WTC11 (cell line): ENCODE measurements around the gene LTV1. TPM values are rescaled to one million over a fixed set of nuclear protein-coding genes. Genes with fewer than 3 reads are reported as not detected.

Experiments used
- ATAC-seq: fragments of 200-7000 bp; cut with Tn5 transposase; 2 replicates; pipeline ENCODE4 v1.10.0; 2021; ENCODE audit warnings: mild to moderate bottlenecking, moderate library complexity
- CTCF ChIA-PET: fragments of 300-600 bp; sonication (Branson Sonifier 250); formaldehyde crosslinking; loops from one replicate; lab custom pipeline; 2021; ENCODE audit warnings: antibody characterized with exemption; lab: Charles Lee
- POLR2A ChIA-PET: fragments of 350-600 bp; sonication (Branson Sonifier 250); formaldehyde crosslinking; loops from one replicate; lab custom pipeline; 2021; ENCODE audit warnings: antibody characterized with exemption; lab: Charles Lee
- DNase-seq: peaks from one replicate; pipeline ENCODE4 v3.0.0; 2021; ENCODE audit warnings: low spot score
- H3K27ac Mint-ChIP-seq: 2 replicates; pipeline ENCODE4 v1.8.0; 2021; ENCODE audit warnings: mixed read lengths
- H3K27me3 Mint-ChIP-seq: 2 replicates; pipeline ENCODE4 v1.8.0; 2021; ENCODE audit warnings: low read depth, mild to moderate bottlenecking, moderate library complexity, mixed read lengths
- H3K36me3 Mint-ChIP-seq: 2 replicates; pipeline ENCODE4 v1.8.0; 2021; ENCODE audit warnings: mixed read lengths
- H3K4me1 Mint-ChIP-seq: 2 replicates; pipeline ENCODE4 v1.8.0; 2022; ENCODE audit warnings: mixed read lengths
- H3K4me3 Mint-ChIP-seq: 2 replicates; pipeline ENCODE4 v1.8.0; 2021; ENCODE audit warnings: mild to moderate bottlenecking, moderate library complexity, mixed read lengths
- H3K9me3 Mint-ChIP-seq: 2 replicates; pipeline ENCODE4 v1.8.0; 2021; ENCODE audit warnings: mixed read lengths
- ATF1 ChIP-seq: sonication (generic); formaldehyde crosslinking; IDR thresholded peaks from 2 replicates; pipeline ENCODE4 v1.8.1; 2023; ENCODE audit warnings: mild to moderate bottlenecking, moderate library complexity, missing genetic modification reagents
- ATF2 ChIP-seq: sonication (generic); formaldehyde crosslinking; IDR thresholded peaks from 2 replicates; pipeline ENCODE4 v1.8.1; 2022; ENCODE audit warnings: low read depth, missing genetic modification reagents, borderline replicate concordance
- CREB1 ChIP-seq: sonication (generic); formaldehyde crosslinking; IDR thresholded peaks from 2 replicates; pipeline ENCODE4 v1.8.0; 2023; ENCODE audit warnings: mild to moderate bottlenecking, missing genetic modification reagents
- CREM ChIP-seq: sonication (generic); formaldehyde crosslinking; IDR thresholded peaks from 2 replicates; pipeline ENCODE4 v1.8.1; 2022; ENCODE audit warnings: mild to moderate bottlenecking, missing genetic modification reagents, moderate library complexity
- E2F1 ChIP-seq: sonication (generic); formaldehyde crosslinking; IDR thresholded peaks from 2 replicates; pipeline ENCODE4 v1.8.0; 2022; ENCODE audit warnings: mild to moderate bottlenecking, missing genetic modification reagents
- EMX1 ChIP-seq: fragments of 250-450 bp; sonication (Bioruptor Pico); IDR thresholded peaks from 2 replicates; pipeline ENCODE4 v1.8.0; 2021; ENCODE audit warnings: mild to moderate bottlenecking
- FOXJ3 ChIP-seq: sonication (generic); formaldehyde crosslinking; IDR thresholded peaks from 2 replicates; pipeline ENCODE4 v1.9.0; 2021; ENCODE audit warnings: missing genetic modification reagents, mild to moderate bottlenecking, borderline replicate concordance
- FOXP4 ChIP-seq: sonication (generic); formaldehyde crosslinking; IDR thresholded peaks from 2 replicates; pipeline ENCODE4 v1.8.0; 2022; ENCODE audit warnings: mild to moderate bottlenecking, missing genetic modification reagents
- IRF2 ChIP-seq: sonication (generic); formaldehyde crosslinking; IDR thresholded peaks from 2 replicates; pipeline ENCODE4 v1.8.0; 2022; ENCODE audit warnings: low read depth, missing genetic modification reagents, borderline replicate concordance
- MYBL2 ChIP-seq: sonication (generic); formaldehyde crosslinking; IDR thresholded peaks from 2 replicates; pipeline ENCODE4 v1.8.1; 2023; ENCODE audit warnings: mild to moderate bottlenecking, moderate library complexity, missing genetic modification reagents
- NFYB ChIP-seq: sonication (generic); formaldehyde crosslinking; conservative IDR thresholded peaks from 2 replicates; pipeline ENCODE4 v1.8.0; 2022; ENCODE audit warnings: low read depth, missing genetic modification reagents
- NR3C1 ChIP-seq: sonication (generic); formaldehyde crosslinking; conservative IDR thresholded peaks from 2 replicates; pipeline ENCODE4 v1.8.1; 2023; ENCODE audit warnings: low read depth, mild to moderate bottlenecking, missing genetic modification reagents
- RELA ChIP-seq: sonication (generic); formaldehyde crosslinking; IDR thresholded peaks from 2 replicates; pipeline ENCODE4 v1.8.1; 2022; ENCODE audit warnings: missing genetic modification reagents, mild to moderate bottlenecking, borderline replicate concordance
- SMAD4 ChIP-seq: sonication (generic); formaldehyde crosslinking; IDR thresholded peaks from 2 replicates; pipeline ENCODE4 v1.8.0; 2022; ENCODE audit warnings: mild to moderate bottlenecking, missing genetic modification reagents
- SP1 ChIP-seq: sonication (generic); formaldehyde crosslinking; conservative IDR thresholded peaks from 2 replicates; pipeline ENCODE4 v1.8.1; 2022; ENCODE audit warnings: missing genetic modification reagents
- TCF7 ChIP-seq: sonication (generic); formaldehyde crosslinking; IDR thresholded peaks from 2 replicates; pipeline ENCODE4 v1.8.0; 2022; ENCODE audit warnings: mild to moderate bottlenecking, low read depth, missing genetic modification reagents, moderate library complexity
- TEAD1 ChIP-seq: sonication (generic); formaldehyde crosslinking; IDR thresholded peaks from 2 replicates; pipeline ENCODE4 v1.8.0; 2022; ENCODE audit warnings: mild to moderate bottlenecking, missing genetic modification reagents
- USF2 ChIP-seq: sonication (generic); formaldehyde crosslinking; IDR thresholded peaks from 2 replicates; pipeline ENCODE4 v1.8.1; 2023; ENCODE audit warnings: mild to moderate bottlenecking, missing genetic modification reagents, moderate library complexity
- ZBTB21 ChIP-seq: sonication (generic); formaldehyde crosslinking; IDR thresholded peaks from 2 replicates; pipeline ENCODE4 v1.8.1; 2023; ENCODE audit warnings: mild to moderate bottlenecking, missing genetic modification reagents, borderline replicate concordance
- ZNF263 ChIP-seq: sonication (generic); formaldehyde crosslinking; IDR thresholded peaks from 2 replicates; pipeline ENCODE4 v1.8.1; 2022; ENCODE audit warnings: low read depth, mild to moderate bottlenecking, moderate library complexity, missing genetic modification reagents
- ZNF317 ChIP-seq: sonication (generic); formaldehyde crosslinking; IDR thresholded peaks from 2 replicates; pipeline ENCODE4 v1.8.1; 2023; ENCODE audit warnings: low read depth, mild to moderate bottlenecking, moderate library complexity, missing genetic modification reagents, borderline replicate concordance
- ZNF512 ChIP-seq: sonication (generic); formaldehyde crosslinking; IDR thresholded peaks from 2 replicates; pipeline ENCODE4 v1.8.1; 2022; ENCODE audit warnings: missing genetic modification reagents, borderline replicate concordance
- total RNA-seq: library from RNA; stranded (reverse); gene quantifications from 3 replicates; pipeline ENCODE4 v1.2.3, GENCODE V29; 2021

The LTV1 gene
- total RNA-seq, 1 experiment from 2014 or later, result 37.7 TPM

- Mint-ChIP-seq H3K4me3 (no peak overlapping the region), H3K4me1 (peaks cover 21% of the 10 kb centered on the region), H3K36me3 (peaks cover 18% of the 10 kb centered on the region), H3K27ac (peak overlapping the region; percentile 51), H3K27me3 (no peaks in the 10 kb centered on the region), H3K9me3 (no peaks in the 10 kb centered on the region)
- TF ChIP-seq ZNF512 (CRISPR knock-in tag) (no peak), ATF2 (CRISPR knock-in tag) (no peak), SMAD4 (no peak), ZBTB21 (CRISPR knock-in tag) (no peak), RELA (CRISPR knock-in tag) (no peak), ZNF317 (CRISPR knock-in tag) (no peak), USF2 (CRISPR knock-in tag) (no peak), CREM (CRISPR knock-in tag) (no peak), TEAD1 (no peak), EMX1 (CRISPR knock-in tag) (no peak), ATF1 (no peak), TCF7 (CRISPR knock-in tag) (no peak), E2F1 (CRISPR knock-in tag) (no peak), FOXP4 (no peak), ZNF263 (CRISPR knock-in tag) (no peak), NR3C1 (no peak), CREB1 (CRISPR knock-in tag) (no peak)
- CTCF ChIA-PET, result interaction anchor here (1.6 kb wide), 1 partner anchor 248 kb away, joined by 6 read pairs; no protein-coding TSS in a partner anchor
- no peak for DNase-seq
- POLR2A ChIA-PET, result no interaction called here
- ATAC-seq, result no peak
Observed at GRCh38 chr6:143823548-143823947, 19.6 kb upstream of the LTV1 start.

GRCh38 chr6:143828572-143828971, 14.6 kb upstream of the LTV1 start:
- CTCF ChIA-PET, result interaction anchor here (0.6 to 0.7 kb wide), 2 partner anchors 109 to 253 kb away, joined by 3 read pairs; no protein-coding TSS in a partner anchor
- Mint-ChIP-seq H3K9me3 (no peaks in the 10 kb centered on the region), H3K27ac (no peak overlapping the region)

More at GRCh38 chr6:143828572-143828971, 14.6 kb upstream of the LTV1 start:
- DNase-seq, result no peak
- no peak for ATAC-seq
- TF ChIP-seq MYBL2 (CRISPR knock-in tag), result no peak
- TF ChIP-seq NR3C1, result no peak
- no peak for TF ChIP-seq SP1
- TF ChIP-seq FOXJ3 (CRISPR knock-in tag), result no peak
- no peak for TF ChIP-seq NFYB (CRISPR knock-in tag)
- TF ChIP-seq TEAD1, result no peak
- no peak for TF ChIP-seq SMAD4
- no peak for TF ChIP-seq IRF2 (CRISPR knock-in tag)
- POLR2A ChIA-PET, result no interaction called here
- Mint-ChIP-seq H3K4me1 (peaks cover 15% of the 10 kb centered on the region), H3K27me3 (no peaks in the 10 kb centered on the region), H3K4me3 (no peak overlapping the region), H3K36me3 (peaks cover 16% of the 10 kb centered on the region)
